Measurements from ENCODE around the gene CREBZF. TPM values are rescaled to one million over a fixed set of nuclear protein-coding genes. Genes with fewer than 3 reads are reported as not detected.
"Not testable (repeated sequence)": the region's sequence is repeated elsewhere in the genome, so short reads cannot be mapped to it uniquely, and the experiment has no call there.

CREBZF gene
- total RNA-seq, 1 donor from 2014 or later, result 66.3 TPM

- Mint-ChIP-seq H3K4me1 (ENCODE audit: low read depth) (peaks cover 13% of the 10 kb centered on the region), H3K27me3 (peaks cover 6% of the 10 kb centered on the region), H3K4me3 (ENCODE audit: low read depth) (peak within 1 kb of the TSS; percentile 94), H3K36me3 (ENCODE audit: insufficient read depth) (peaks cover 4% of the 10 kb centered on the region), H3K27ac (peak within 1 kb of the TSS; percentile 97), H3K9me3 (ENCODE audit: low read depth) (no peaks in the 10 kb centered on the region)
- no peak for TF ChIP-seq CTCF (IDR thresholded peaks at IDR 0.05; ENCODE audit: unreplicated experiment)
- DNase-seq (ENCODE audit: low spot score, unreplicated experiment), result peak; percentile 89
Measured at GRCh38 chr11:85627998-85628770, 36.7 kb downstream of the CREBZF start, which contains the start of gene TMEM126B. Gene TMEM126B, plus strand, starts transcription at chr11:85628593. Its CDS starts 15 bp downstream, at chr11:85628608.

- Mint-ChIP-seq H3K36me3 (ENCODE audit: insufficient read depth) (peaks cover 4% of the 10 kb centered on the region), H3K4me1 (ENCODE audit: low read depth) (peaks cover 13% of the 10 kb centered on the region), H3K27me3 (peaks cover 6% of the 10 kb centered on the region), H3K9me3 (ENCODE audit: low read depth) (no peaks in the 10 kb centered on the region), H3K27ac (peak within 1 kb of the TSS; percentile 97), H3K4me3 (ENCODE audit: low read depth) (peak within 1 kb of the TSS; percentile 94)
- no peak for TF ChIP-seq CTCF (IDR thresholded peaks at IDR 0.05; ENCODE audit: unreplicated experiment)
- DNase-seq (ENCODE audit: low spot score, unreplicated experiment), result no peak
Measured at GRCh38 chr11:85627332-85627997, 37.5 kb downstream of the CREBZF start, which contains the start of gene DLG2. Gene DLG2, minus strand, starts transcription at chr11:85627344.

- Mint-ChIP-seq H3K9me3 (ENCODE audit: low read depth) (no peaks in the 10 kb centered on the region), H3K27me3 (peaks cover 6% of the 10 kb centered on the region), H3K4me3 (ENCODE audit: low read depth) (peak overlapping the region; percentile 94), H3K4me1 (ENCODE audit: low read depth) (peaks cover 13% of the 10 kb centered on the region), H3K27ac (no peak overlapping the region), H3K36me3 (ENCODE audit: insufficient read depth) (peaks cover 1% of the 10 kb centered on the region)
- no peak for TF ChIP-seq CTCF (IDR thresholded peaks at IDR 0.05; ENCODE audit: unreplicated experiment)
- no peak for DNase-seq (ENCODE audit: low spot score, unreplicated experiment)
Measured at GRCh38 chr11:85626496-85626895, 38.4 kb downstream of the CREBZF start.

GRCh38 chr11:85620256-85620655 is 44.7 kb downstream of the CREBZF start:
- no peak overlapping the region for H3K4me3 Mint-ChIP-seq (ENCODE audit: low read depth)
- no peak overlapping the region for H3K27ac Mint-ChIP-seq
- H3K36me3 Mint-ChIP-seq (ENCODE audit: insufficient read depth), result no peaks in the 10 kb centered on the region
- no peaks in the 10 kb centered on the region for H3K9me3 Mint-ChIP-seq (ENCODE audit: low read depth)
- TF ChIP-seq CTCF (IDR thresholded peaks at IDR 0.05; ENCODE audit: unreplicated experiment), result no peak
- no peak for DNase-seq (ENCODE audit: low spot score, unreplicated experiment)
- H3K4me1 Mint-ChIP-seq (ENCODE audit: low read depth), result no peaks in the 10 kb centered on the region
- peaks cover 3% of the 10 kb centered on the region for H3K27me3 Mint-ChIP-seq

GRCh38 chr11:85619499-85619898 is 45.4 kb downstream of the CREBZF start:
- Mint-ChIP-seq H3K4me3 (ENCODE audit: low read depth) (no peak overlapping the region), H3K9me3 (ENCODE audit: low read depth) (no peaks in the 10 kb centered on the region), H3K27me3 (no peaks in the 10 kb centered on the region), H3K27ac (no peak overlapping the region), H3K4me1 (ENCODE audit: low read depth) (no peaks in the 10 kb centered on the region), H3K36me3 (ENCODE audit: insufficient read depth) (no peaks in the 10 kb centered on the region)
- DNase-seq (ENCODE audit: low spot score, unreplicated experiment), result no peak
- no peak for TF ChIP-seq CTCF (IDR thresholded peaks at IDR 0.05; ENCODE audit: unreplicated experiment)

- not testable (repeated sequence) for H3K27me3 Mint-ChIP-seq; H3K9me3 Mint-ChIP-seq (ENCODE audit: low read depth); H3K4me3 Mint-ChIP-seq (ENCODE audit: low read depth); H3K27ac Mint-ChIP-seq; H3K4me1 Mint-ChIP-seq (ENCODE audit: low read depth); DNase-seq (ENCODE audit: low spot score, unreplicated experiment); H3K36me3 Mint-ChIP-seq (ENCODE audit: insufficient read depth)
Measured at GRCh38 chr11:85611643-85612042, 53.3 kb downstream of the CREBZF start.
